Skeletal muscle satellite cell (primary cell): ENCODE results near the gene ATP1B4.
"Not testable (repeated sequence)": the region's sequence is repeated elsewhere in the genome, so short reads cannot be mapped to it uniquely, and the experiment has no call there.

Source experiments
- H3K27me3 ChIP-seq: 2 replicates; pipeline ENCODE4 v1.7.0; 2013; ENCODE audit warnings: low read length; ENCODE audit not compliant: control insufficient read depth, insufficient read depth
- H3K36me3 ChIP-seq: 2 replicates; pipeline ENCODE4 v1.7.0; 2013; ENCODE audit warnings: mild to moderate bottlenecking, control low read depth, low read length; ENCODE audit not compliant: insufficient read depth
- H3K4me1 ChIP-seq: 2 replicates; pipeline ENCODE4 v1.7.0; 2013; ENCODE audit warnings: low read length; ENCODE audit not compliant: control insufficient read depth, insufficient read depth
- H3K4me2 ChIP-seq: 2 replicates; pipeline ENCODE4 v1.7.0; 2013; ENCODE audit warnings: mild to moderate bottlenecking, low read length
- H3K4me3 ChIP-seq: 2 replicates; pipeline ENCODE4 v1.7.0; 2013; ENCODE audit warnings: low read length
- H3K9ac ChIP-seq: 2 replicates; pipeline ENCODE4 v1.7.0; 2013; ENCODE audit warnings: mild to moderate bottlenecking, low read depth, low read length, moderate library complexity
- H3K9me3 ChIP-seq: replicated peaks from 2 replicates; pipeline ENCODE4 v1.7.0; 2013; ENCODE audit warnings: mild to moderate bottlenecking, control low read depth, low read length

The ATP1B4 gene

GRCh38 chrX:120344566-120344965 lies 17.3 kb upstream of the ATP1B4 start:
- H3K4me1 ChIP-seq, H3K9ac ChIP-seq, H3K9me3 ChIP-seq, H3K27me3 ChIP-seq, H3K36me3 ChIP-seq, H3K4me3 ChIP-seq, H3K4me2 ChIP-seq: not testable (repeated sequence)

- Histone ChIP-seq H3K9me3 (no peaks in the 10 kb centered on the region), H3K4me3 (no peak overlapping the region), H3K4me1 (no peaks in the 10 kb centered on the region), H3K36me3 (no peaks in the 10 kb centered on the region), H3K27me3 (peaks cover 3% of the 10 kb centered on the region), H3K4me2 (no peak overlapping the region), H3K9ac (no peak overlapping the region)
Measured at GRCh38 chrX:120350450-120351138, 11.3 kb upstream of the ATP1B4 start.

- H3K4me1 ChIP-seq, result peaks cover 12% of the 10 kb centered on the region
- H3K4me2 ChIP-seq, result no peak overlapping the region
- no peak overlapping the region for H3K9ac ChIP-seq
Measured at GRCh38 chrX:120356084-120356483, 5.8 kb upstream of the ATP1B4 start.

GRCh38 chrX:120357186-120357585 lies 4.7 kb upstream of the ATP1B4 start:
- H3K9ac ChIP-seq, result no peak overlapping the region
- H3K9me3 ChIP-seq, result no peaks in the 10 kb centered on the region
- H3K4me1 ChIP-seq, result peaks cover 12% of the 10 kb centered on the region
- no peak overlapping the region for H3K4me2 ChIP-seq
- H3K4me3 ChIP-seq, result no peak overlapping the region
- H3K27me3 ChIP-seq, result peaks cover 3% of the 10 kb centered on the region
- no peaks in the 10 kb centered on the region for H3K36me3 ChIP-seq

More at GRCh38 chrX:120356084-120356483, 5.8 kb upstream of the ATP1B4 start:
- Histone ChIP-seq H3K9me3 (no peaks in the 10 kb centered on the region), H3K36me3 (no peaks in the 10 kb centered on the region), H3K27me3 (peaks cover 3% of the 10 kb centered on the region), H3K4me3 (no peak overlapping the region)

GRCh38 chrX:120358737-120359456 lies 3.0 kb upstream of the ATP1B4 start:
- Histone ChIP-seq H3K9ac (no peak overlapping the region), H3K9me3 (no peaks in the 10 kb centered on the region), H3K27me3 (peaks cover 3% of the 10 kb centered on the region), H3K4me2 (peak overlapping the region; percentile 37), H3K4me3 (no peak overlapping the region), H3K36me3 (no peaks in the 10 kb centered on the region), H3K4me1 (peaks cover 12% of the 10 kb centered on the region)

GRCh38 chrX:120365320-120365719 lies 3.4 kb downstream of the ATP1B4 start:
- H3K36me3 ChIP-seq, result no peaks in the 10 kb centered on the region
- no peak overlapping the region for H3K4me3 ChIP-seq
- no peak overlapping the region for H3K4me2 ChIP-seq
- no peaks in the 10 kb centered on the region for H3K9me3 ChIP-seq
- no peaks in the 10 kb centered on the region for H3K27me3 ChIP-seq
- no peak overlapping the region for H3K9ac ChIP-seq
- H3K4me1 ChIP-seq, result no peaks in the 10 kb centered on the region

- Histone ChIP-seq H3K27me3 (no peaks in the 10 kb centered on the region), H3K4me3 (no peak overlapping the region), H3K9me3 (no peaks in the 10 kb centered on the region), H3K4me1 (no peaks in the 10 kb centered on the region), H3K9ac (no peak overlapping the region), H3K36me3 (no peaks in the 10 kb centered on the region), H3K4me2 (no peak overlapping the region)
Measured at GRCh38 chrX:120365968-120366367, 4.1 kb downstream of the ATP1B4 start.

- no peak overlapping the region for H3K4me3 ChIP-seq
- no peaks in the 10 kb centered on the region for H3K36me3 ChIP-seq
- no peak overlapping the region for H3K9ac ChIP-seq
- H3K4me1 ChIP-seq, result no peaks in the 10 kb centered on the region
- H3K9me3 ChIP-seq, result no peaks in the 10 kb centered on the region
- no peaks in the 10 kb centered on the region for H3K27me3 ChIP-seq
- no peak overlapping the region for H3K4me2 ChIP-seq
Measured at GRCh38 chrX:120366794-120367193, 4.9 kb downstream of the ATP1B4 start.

GRCh38 chrX:120367402-120368109 lies 5.7 kb downstream of the ATP1B4 start:
- Histone ChIP-seq H3K27me3 (no peaks in the 10 kb centered on the region), H3K36me3 (no peaks in the 10 kb centered on the region), H3K4me3 (no peak overlapping the region), H3K4me2 (no peak overlapping the region), H3K9ac (no peak overlapping the region), H3K9me3 (no peaks in the 10 kb centered on the region), H3K4me1 (no peaks in the 10 kb centered on the region)

- H3K27me3 ChIP-seq, result no peaks in the 10 kb centered on the region
- no peak overlapping the region for H3K9ac ChIP-seq
Measured at GRCh38 chrX:120372667-120373370, 10.9 kb downstream of the ATP1B4 start.

GRCh38 chrX:120377179-120377578 lies 15.3 kb downstream of the ATP1B4 start:
- no peak overlapping the region for H3K4me3 ChIP-seq
- H3K9me3 ChIP-seq, result no peaks in the 10 kb centered on the region
- H3K36me3 ChIP-seq, result no peaks in the 10 kb centered on the region
- H3K4me2 ChIP-seq, result no peak overlapping the region
- no peak overlapping the region for H3K9ac ChIP-seq
- H3K27me3 ChIP-seq, result no peaks in the 10 kb centered on the region
- H3K4me1 ChIP-seq, result no peaks in the 10 kb centered on the region

More at GRCh38 chrX:120372667-120373370, 10.9 kb downstream of the ATP1B4 start:
- Histone ChIP-seq H3K36me3 (no peaks in the 10 kb centered on the region), H3K4me1 (no peaks in the 10 kb centered on the region), H3K4me2 (peak overlapping the region; percentile 47), H3K9me3 (no peaks in the 10 kb centered on the region), H3K4me3 (no peak overlapping the region)
